Endodermal cell (in vitro differentiated cells): ENCODE results near the gene ZCCHC13. TPM values are rescaled to one million over a fixed set of nuclear protein-coding genes. Genes with fewer than 3 reads are reported as not detected.
A peak's percentile ranks its signal among the peaks of the same experiment; 100 is the strongest.

ENCODE experiments used
- DNase-seq: peaks from one replicate; pipeline ENCODE4 v3.0.0-alpha.2; 2017
- H3K27ac ChIP-seq: 2 replicates; pipeline ENCODE4 v1.5.1; 2013; ENCODE audit warnings: mild to moderate bottlenecking, low read depth, low read length, moderate library complexity
- H3K27me3 ChIP-seq: 2 replicates; pipeline ENCODE4 v1.6.1; 2013; ENCODE audit warnings: mild to moderate bottlenecking, low read length, moderate library complexity; ENCODE audit not compliant: insufficient read depth, control insufficient read depth, poor library complexity, severe bottlenecking
- H3K36me3 ChIP-seq: 2 replicates; pipeline ENCODE4 v1.7.0; 2013; ENCODE audit warnings: mild to moderate bottlenecking, low read length, moderate library complexity; ENCODE audit not compliant: control insufficient read depth, insufficient read depth
- H3K4me1 ChIP-seq: one replicate; pipeline ENCODE4 v1.7.0; 2013; ENCODE audit warnings: low read length; ENCODE audit not compliant: control insufficient read depth, insufficient read depth
- H3K4me3 ChIP-seq: 2 replicates; pipeline ENCODE4 v1.5.1; 2013; ENCODE audit warnings: mild to moderate bottlenecking, low read length, moderate library complexity
- H3K9ac ChIP-seq: 2 replicates; pipeline ENCODE4 v1.6.1; 2013; ENCODE audit warnings: mild to moderate bottlenecking, low read length, moderate library complexity; ENCODE audit not compliant: poor library complexity, severe bottlenecking; ENCODE audit errors: extremely low read depth
- H3K9me3 ChIP-seq: 2 replicates; pipeline ENCODE4 v1.6.1; 2013; ENCODE audit warnings: mild to moderate bottlenecking, low read length, moderate library complexity; ENCODE audit not compliant: control insufficient read depth
- H3K27ac Mint-ChIP-seq: 2 replicates; pipeline ENCODE4 v1.8.0; 2020; ENCODE audit warnings: mixed read lengths
- H3K27me3 Mint-ChIP-seq: 2 replicates; pipeline ENCODE4 v1.8.0; 2021; ENCODE audit warnings: mild to moderate bottlenecking, mixed read lengths; ENCODE audit not compliant: insufficient read depth
- H3K36me3 Mint-ChIP-seq: 2 replicates; pipeline ENCODE4 v1.8.0; 2020; ENCODE audit warnings: low read depth, mixed read lengths
- H3K4me1 Mint-ChIP-seq: 2 replicates; pipeline ENCODE4 v1.8.0; 2020; ENCODE audit warnings: mixed read lengths
- H3K4me3 Mint-ChIP-seq: 2 replicates; pipeline ENCODE4 v1.8.0; 2020; ENCODE audit warnings: mild to moderate bottlenecking, moderate library complexity, mixed read lengths
- H3K9me3 Mint-ChIP-seq: 2 replicates; pipeline ENCODE4 v1.8.0; 2020; ENCODE audit warnings: mild to moderate bottlenecking, mixed read lengths
- WGBS, 2 experiments: methylation state at CpG; one replicate each; pipeline versions ENCODE4 v1.1.5 to v1.1.7; 2013; ENCODE audit warnings: missing lambda C conversion rate in 2 of 2, mixed read lengths in 1 of 2; ENCODE audit not compliant: insufficient coverage in 1 of 2, insufficient read length in 1 of 2; 5-methylcytosine and 5-hydroxymethylcytosine counted together
- total RNA-seq, 2 donors: library from RNA; stranded (reverse); fragmentation: NEBNext Ultra II Directional in 1 of 2; extraction: Animal tissue kit (Norgen Biotek cat#: 25700) in 1 of 2; gene quantifications; 2 replicates in 1 of 2; 3 replicates in 1 of 2; pipeline ENCODE4 v1.2.1, GENCODE V29; 2021
- TF ChIP-seq, protein P1 (sequence below): fragments of 200-600 bp; sonication (generic); conservative IDR thresholded peaks from 2 replicates; pipeline ENCODE4 v1.5.0; 2021; ENCODE audit warnings: antibody characterized with exemption, mild to moderate bottlenecking

ZCCHC13 gene
- total RNA-seq, 2 donors from 2014 or later: not detected

DNA sequence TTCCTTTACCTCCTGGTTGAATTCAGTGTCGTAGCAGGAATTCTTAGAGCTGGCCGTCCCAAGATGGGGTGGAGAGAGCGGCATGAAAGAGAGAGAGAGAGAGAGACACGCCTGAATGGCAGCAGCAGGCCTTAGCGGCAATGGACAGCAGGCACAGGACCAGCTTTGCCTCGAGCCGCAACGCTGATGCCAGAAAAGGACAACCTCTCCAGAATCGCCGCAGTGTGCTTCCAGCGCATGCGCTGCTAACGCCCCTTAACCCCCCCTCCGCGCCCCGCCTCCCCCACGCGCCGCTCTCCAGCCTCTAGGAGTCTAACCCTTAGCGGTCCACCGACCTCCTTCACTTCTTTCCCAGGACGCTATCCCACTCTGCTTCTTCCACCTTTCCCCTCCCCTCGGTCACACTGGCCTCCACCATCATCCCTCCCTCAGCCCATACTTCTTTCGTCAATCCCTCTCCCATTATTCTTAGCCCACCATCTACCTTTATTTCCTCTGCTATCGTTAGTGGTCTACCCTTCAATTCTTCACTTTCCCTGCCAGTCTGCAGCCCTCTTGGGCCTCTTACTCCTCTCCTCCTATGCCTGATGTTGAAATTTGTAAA is 10.5 kb upstream of the ZCCHC13 start:
- peak; percentile 90 for DNase-seq
- peaks cover 9% of the 10 kb centered on the region for H3K36me3 ChIP-seq
- H3K36me3 Mint-ChIP-seq: peaks cover 29% of the 10 kb centered on the region
- WGBS, 2 experiments: 4 to 16% methylated on average over 5 to 25 of the region's 25 CpGs
- peaks cover 1% of the 10 kb centered on the region for H3K9me3 Mint-ChIP-seq
- H3K27ac ChIP-seq: peak overlapping the region; percentile 40
- peak overlapping the region; percentile 98 for H3K9ac ChIP-seq
- peak overlapping the region; percentile 97 for H3K27ac Mint-ChIP-seq
- TF ChIP-seq, protein P1, sequence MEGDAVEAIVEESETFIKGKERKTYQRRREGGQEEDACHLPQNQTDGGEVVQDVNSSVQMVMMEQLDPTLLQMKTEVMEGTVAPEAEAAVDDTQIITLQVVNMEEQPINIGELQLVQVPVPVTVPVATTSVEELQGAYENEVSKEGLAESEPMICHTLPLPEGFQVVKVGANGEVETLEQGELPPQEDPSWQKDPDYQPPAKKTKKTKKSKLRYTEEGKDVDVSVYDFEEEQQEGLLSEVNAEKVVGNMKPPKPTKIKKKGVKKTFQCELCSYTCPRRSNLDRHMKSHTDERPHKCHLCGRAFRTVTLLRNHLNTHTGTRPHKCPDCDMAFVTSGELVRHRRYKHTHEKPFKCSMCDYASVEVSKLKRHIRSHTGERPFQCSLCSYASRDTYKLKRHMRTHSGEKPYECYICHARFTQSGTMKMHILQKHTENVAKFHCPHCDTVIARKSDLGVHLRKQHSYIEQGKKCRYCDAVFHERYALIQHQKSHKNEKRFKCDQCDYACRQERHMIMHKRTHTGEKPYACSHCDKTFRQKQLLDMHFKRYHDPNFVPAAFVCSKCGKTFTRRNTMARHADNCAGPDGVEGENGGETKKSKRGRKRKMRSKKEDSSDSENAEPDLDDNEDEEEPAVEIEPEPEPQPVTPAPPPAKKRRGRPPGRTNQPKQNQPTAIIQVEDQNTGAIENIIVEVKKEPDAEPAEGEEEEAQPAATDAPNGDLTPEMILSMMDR: no peak
- H3K4me1 ChIP-seq: no peaks in the 10 kb centered on the region
- no peaks in the 10 kb centered on the region for H3K27me3 ChIP-seq
- H3K27me3 Mint-ChIP-seq: no peaks in the 10 kb centered on the region
- peaks cover 7% of the 10 kb centered on the region for H3K4me1 Mint-ChIP-seq
- no peaks in the 10 kb centered on the region for H3K9me3 ChIP-seq
- H3K4me3 ChIP-seq: peak overlapping the region; percentile 99
- peak overlapping the region; percentile 91 for H3K4me3 Mint-ChIP-seq

DNA sequence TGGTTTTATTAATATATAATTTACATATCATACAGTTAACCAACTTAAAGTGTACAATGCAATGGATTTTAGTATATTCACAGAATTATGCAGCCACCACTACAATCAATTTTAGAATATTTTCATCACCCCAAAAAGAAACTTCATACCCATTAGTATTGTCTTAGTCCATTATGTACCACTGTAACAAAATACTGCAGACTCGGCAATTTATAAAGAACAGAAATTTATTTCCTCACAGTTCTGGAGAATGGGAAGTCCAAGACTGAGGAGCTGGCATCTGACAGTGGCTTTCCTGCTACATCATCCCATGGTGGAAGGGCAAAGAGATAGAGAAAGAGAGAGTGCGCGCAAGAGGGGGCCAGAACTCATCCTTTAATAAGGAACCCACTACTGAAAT is 8.9 kb upstream of the ZCCHC13 start:
- peaks cover 3% of the 10 kb centered on the region for H3K4me1 Mint-ChIP-seq
- no peaks in the 10 kb centered on the region for H3K4me1 ChIP-seq
- no peak overlapping the region for H3K27ac Mint-ChIP-seq
- peaks cover 17% of the 10 kb centered on the region for H3K36me3 Mint-ChIP-seq
- H3K27me3 ChIP-seq: no peaks in the 10 kb centered on the region
- H3K36me3 ChIP-seq: no peaks in the 10 kb centered on the region
- WGBS, 2 experiments: 100% methylated on average over 1 of the region's 3 CpGs; no CpG with 5 or more reads in 1 of the 2 experiments
- H3K9ac ChIP-seq: no peak overlapping the region
- H3K9me3 Mint-ChIP-seq: peaks cover 1% of the 10 kb centered on the region
- DNase-seq: no peak
- TF ChIP-seq, protein P1: no peak
- H3K4me3 ChIP-seq: no peak overlapping the region
- no peak overlapping the region for H3K27ac ChIP-seq
- no peak overlapping the region for H3K4me3 Mint-ChIP-seq
- no peaks in the 10 kb centered on the region for H3K9me3 ChIP-seq
- H3K27me3 Mint-ChIP-seq: no peaks in the 10 kb centered on the region

DNA sequence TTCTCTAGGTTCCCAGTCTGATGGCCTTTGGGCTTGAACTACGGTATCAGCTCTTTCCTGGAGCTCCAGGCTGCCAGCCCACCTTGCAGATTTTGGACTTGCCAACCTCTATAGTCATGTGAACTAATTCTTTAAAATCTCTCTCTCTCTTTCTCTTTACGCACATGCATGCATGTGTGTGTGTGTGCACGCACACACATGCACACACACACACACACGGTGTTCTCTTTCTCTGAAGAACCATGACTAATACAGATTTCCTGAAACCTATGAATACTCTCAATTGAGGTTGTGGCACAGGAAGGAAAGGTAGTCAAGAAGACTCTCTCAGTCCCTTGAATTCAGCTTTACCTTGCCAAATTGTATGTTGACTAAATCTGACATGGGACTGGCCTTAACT is 6.2 kb upstream of the ZCCHC13 start:
- Mint-ChIP-seq H3K27me3 (no peaks in the 10 kb centered on the region), H3K36me3 (no peaks in the 10 kb centered on the region), H3K4me1 (peaks cover 3% of the 10 kb centered on the region), H3K9me3 (peaks cover 1% of the 10 kb centered on the region), H3K27ac (no peak overlapping the region), H3K4me3 (no peak overlapping the region)
- Histone ChIP-seq H3K4me3 (no peak overlapping the region), H3K36me3 (no peaks in the 10 kb centered on the region), H3K27me3 (no peaks in the 10 kb centered on the region), H3K27ac (no peak overlapping the region), H3K9ac (no peak overlapping the region), H3K4me1 (no peaks in the 10 kb centered on the region), H3K9me3 (no peaks in the 10 kb centered on the region)
- WGBS, 2 experiments: 96% methylated on average over 4 of the region's 4 CpGs; no CpG with 5 or more reads in 1 of the 2 experiments
- DNase-seq: no peak
- TF ChIP-seq, protein P1: no peak
